Ecto neural progenitor cell (in vitro differentiated cells): ENCODE data around the gene NCKAP5.
"Not testable (repeated sequence)": the region's sequence is repeated elsewhere in the genome, so short reads cannot be mapped to it uniquely, and the experiment has no call there.

Source experiments
- DNase-seq: peaks from one replicate; pipeline ENCODE4 v3.0.0-alpha.2; 2018; ENCODE audit warnings: low spot score

The NCKAP5 gene

DNA sequence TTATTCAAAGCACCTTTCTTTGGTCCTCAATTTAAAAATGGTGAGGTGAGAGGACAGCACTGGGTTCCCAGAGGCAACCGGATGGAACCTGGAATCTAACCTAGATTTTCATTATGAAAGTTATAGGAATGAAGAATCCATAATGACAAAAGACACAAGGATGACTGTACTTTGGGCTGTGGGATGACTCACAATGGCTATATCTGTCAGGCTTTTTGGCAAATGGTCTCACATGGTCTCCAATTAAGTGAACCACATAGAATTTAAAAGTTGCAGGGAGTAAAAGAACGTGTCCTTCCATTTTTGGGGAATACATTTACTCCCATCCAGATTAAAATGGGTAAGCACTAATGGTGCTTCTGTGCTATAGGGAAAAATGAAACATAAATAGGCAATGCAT lies 866.5 kb downstream of the NCKAP5 start:
- no peak for DNase-seq

DNA sequence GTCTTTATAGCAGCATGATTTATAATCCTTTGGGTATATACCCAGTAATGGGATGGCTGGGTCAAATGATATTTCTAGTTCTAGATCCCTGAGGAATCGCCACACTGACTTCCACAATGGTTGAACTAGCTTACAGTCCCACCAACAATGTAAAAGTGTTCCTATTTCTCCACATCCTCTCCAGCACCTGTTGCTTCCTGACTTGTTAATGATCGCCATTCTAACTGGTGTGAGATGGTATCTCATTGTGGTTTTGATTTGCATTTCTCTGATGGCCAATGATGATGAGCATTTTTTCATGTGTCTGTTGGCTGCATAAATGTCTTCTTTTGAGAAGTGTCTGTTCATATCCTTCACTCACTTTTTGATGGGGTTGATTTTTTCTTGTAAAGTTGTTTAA lies 868.5 kb downstream of the NCKAP5 start:
- DNase-seq: not testable (repeated sequence)

GRCh38 chr2:132698347-132698746 lies 869.9 kb downstream of the NCKAP5 start:
- DNase-seq: not testable (repeated sequence)

DNA sequence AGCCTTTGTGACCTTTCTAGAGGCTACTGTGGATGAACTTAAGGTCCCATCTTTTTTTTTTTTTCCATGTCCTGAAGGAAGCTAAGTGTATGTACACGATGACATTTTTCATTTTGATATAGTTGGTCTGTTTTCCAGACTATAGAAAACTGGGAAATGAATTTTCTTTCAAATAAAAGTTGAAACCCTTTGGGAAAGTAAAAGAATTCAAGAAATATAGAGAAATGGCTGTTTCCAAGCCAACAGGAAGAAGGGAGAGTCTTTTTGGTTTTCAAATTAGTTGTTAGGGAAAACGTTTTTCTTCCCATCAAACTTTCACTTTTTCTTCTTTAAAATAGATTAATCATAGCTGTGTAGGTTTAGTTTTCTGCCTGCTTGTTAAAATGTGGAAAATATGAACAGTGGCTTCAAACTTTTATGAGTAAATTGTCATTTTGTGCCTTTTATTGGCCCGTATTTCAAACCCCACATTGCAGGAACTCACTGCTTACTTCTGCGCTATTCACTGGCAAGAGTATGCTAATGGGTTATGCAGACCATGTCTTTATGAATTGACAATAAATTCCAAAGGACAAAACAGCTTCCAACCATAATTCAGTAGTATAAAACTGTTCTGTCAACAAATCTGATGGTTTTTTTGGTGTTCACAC lies 870.6 kb downstream of the NCKAP5 start:
- DNase-seq: no peak

DNA sequence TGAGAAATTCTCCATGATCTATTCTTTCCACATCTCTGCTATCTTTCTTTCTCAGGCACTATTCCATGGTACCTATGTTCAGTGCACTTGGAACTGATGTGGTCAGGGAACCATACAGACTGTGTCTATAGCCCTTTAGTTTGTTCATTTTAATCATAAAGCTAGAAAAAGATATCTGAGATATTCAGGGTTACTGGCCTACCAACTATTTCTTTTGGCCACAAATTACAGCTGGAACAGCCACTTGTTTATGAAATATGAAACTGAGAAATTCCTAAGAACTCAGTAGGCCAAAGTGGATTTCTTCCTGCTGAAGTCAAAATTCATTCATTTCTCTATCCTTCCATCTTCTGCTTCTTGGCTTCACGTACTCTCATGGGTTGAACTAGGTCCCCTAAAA lies 875.4 kb downstream of the NCKAP5 start:
- DNase-seq: no peak

DNA sequence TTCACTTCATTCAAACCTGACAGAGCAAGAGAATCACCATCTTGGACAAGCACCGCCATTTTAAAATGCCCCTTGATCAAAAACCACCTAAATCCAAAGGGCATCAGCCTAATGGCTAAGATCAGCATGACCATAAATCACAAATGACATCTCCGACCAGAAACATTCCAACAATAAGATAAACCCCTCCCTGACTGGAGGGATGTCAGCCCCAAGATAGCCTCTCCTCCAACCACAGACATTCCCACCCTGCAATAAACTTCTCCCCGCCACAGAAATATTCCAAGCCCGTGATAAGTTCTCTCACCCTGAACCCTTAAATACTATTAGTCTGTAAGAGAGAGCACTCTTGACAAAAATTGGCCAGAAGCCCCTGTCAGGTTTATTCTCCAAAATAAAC lies 876.7 kb downstream of the NCKAP5 start:
- no peak for DNase-seq

DNA sequence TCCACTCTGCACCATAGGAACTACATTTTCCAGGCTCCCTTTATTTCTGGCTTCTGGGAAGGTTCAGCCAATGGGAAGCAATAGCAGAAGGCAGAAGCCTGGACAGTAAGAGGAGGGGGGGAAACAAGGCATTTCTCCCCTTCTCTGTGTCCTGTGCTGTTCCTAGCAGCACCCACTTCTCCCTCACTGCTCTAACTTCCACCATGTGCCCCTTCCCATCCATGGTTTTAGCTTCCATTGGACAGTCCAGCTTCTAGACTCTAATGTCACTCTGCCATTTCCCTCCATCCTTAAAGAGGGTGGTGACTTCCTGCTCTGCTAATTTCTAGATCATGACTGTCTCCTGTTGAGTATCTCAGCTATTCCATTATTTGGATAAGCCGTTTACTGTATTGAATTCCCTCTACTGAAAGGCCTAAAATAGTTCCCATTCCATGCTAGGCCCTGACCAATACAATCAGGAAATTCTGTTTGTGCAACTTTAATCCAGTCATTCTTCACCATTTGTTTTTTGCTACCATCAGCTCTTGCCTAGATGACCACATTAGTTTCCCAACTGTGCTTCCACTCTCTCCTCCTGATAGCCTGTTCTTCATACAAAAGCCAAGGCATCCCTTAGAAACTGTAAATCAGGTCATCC lies 877.5 kb downstream of the NCKAP5 start:
- no peak for DNase-seq

DNA sequence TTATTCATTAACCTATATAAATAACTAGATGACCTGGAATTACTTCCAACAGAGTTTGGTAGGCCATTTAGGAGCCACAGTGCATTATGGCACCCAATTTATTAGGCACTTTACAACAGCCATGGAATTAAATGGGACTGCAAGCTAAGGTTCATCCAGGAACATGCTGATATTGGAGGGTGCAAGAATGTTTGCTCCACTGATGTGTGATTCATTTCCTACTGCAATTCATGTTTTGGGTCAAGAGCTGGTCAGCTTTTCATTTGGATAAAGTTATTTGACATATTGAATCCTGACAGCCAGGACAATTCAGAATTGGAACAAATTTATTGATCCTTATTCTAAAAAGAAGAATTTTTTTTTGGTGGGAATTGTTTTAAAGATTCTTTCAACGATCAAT lies 886.5 kb downstream of the NCKAP5 start:
- DNase-seq: no peak

- DNase-seq: no peak
Observed at GRCh38 chr2:132680544-132680943, 887.7 kb downstream of the NCKAP5 start.

- DNase-seq: no peak
Observed at GRCh38 chr2:132678483-132678882, 889.8 kb downstream of the NCKAP5 start.

DNA sequence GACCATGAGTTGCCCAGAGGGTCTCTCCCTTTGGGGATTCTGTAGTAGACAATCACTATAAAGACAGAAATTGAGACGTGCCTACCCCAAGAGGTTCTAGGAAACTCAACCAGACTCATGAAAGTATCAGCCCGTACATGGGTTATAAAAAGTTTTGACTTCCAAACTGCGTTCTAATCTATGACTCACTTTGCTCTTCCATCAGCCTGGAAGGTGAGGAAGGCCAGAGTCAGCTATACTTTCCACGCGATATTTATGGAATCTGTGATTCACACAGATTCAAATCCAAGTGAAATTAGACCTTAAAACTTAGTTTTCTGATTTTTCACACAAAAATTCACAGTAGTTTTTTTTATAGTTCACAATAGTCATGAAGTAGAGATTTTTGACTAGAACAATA lies 890.6 kb downstream of the NCKAP5 start:
- no peak for DNase-seq

DNA sequence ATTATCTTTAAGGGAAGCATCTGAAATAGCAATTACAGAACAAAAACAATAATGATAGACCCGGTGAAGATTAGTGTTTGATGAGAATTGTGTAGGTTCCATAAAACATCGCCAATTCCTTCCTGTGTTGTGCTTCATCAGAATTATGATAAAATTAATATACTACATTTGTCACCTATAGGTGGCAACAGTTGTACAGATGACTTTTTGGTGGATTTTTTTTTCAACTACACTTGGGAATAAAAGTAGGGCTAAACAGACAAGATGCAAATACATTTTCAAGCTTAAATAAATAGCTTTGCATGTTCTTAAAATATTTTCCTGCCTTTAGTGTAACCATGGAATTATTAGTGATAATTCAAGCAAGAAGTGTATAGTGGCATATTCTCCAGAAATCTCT lies 891.3 kb downstream of the NCKAP5 start:
- DNase-seq: no peak

GRCh38 chr2:132671151-132671835 lies 897.0 kb downstream of the NCKAP5 start:
- peak; percentile 63 for DNase-seq

- peak; percentile 68 for DNase-seq
Observed at GRCh38 chr2:132670496-132671150, 897.6 kb downstream of the NCKAP5 start.

DNA sequence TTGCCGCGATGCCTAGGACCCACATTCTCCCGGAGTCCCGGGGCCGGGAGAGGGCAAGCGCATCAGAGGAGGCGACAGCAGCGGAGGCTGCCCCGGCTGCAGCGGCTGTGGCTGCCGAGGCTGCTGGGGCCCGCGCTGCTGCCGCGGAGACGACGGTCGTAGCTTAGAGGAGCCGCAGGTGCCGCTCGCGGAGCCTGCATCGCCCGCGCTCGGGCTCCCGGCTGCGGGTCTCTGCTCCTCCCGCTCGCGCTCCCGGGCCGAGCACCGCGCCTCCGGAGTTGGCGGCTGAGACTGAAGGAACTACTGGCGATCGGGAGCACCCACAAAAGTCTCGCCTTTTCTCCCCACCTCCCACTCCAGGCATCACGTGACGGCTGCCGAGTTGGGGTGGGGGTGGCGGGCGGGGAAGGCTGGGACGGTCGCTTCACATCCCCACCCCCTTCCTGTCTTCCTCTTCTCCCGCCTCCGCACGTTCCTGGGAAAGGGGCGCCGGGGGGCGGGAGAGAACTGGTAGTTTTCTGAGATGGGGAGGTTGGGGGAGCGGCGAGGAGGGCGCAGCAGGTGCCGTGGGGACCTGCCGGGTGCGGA lies 898.3 kb downstream of the NCKAP5 start, which contains the start of gene LYPD1:
Gene LYPD1, minus strand, starts transcription at position 298 of the 588 bp plus-strand sequence. Its CDS starts 273 bp downstream, at position 25.
- DNase-seq: peak; percentile 60

- DNase-seq: peak; percentile 72
Observed at GRCh38 chr2:132668987-132669907, 899.0 kb downstream of the NCKAP5 start.

DNA sequence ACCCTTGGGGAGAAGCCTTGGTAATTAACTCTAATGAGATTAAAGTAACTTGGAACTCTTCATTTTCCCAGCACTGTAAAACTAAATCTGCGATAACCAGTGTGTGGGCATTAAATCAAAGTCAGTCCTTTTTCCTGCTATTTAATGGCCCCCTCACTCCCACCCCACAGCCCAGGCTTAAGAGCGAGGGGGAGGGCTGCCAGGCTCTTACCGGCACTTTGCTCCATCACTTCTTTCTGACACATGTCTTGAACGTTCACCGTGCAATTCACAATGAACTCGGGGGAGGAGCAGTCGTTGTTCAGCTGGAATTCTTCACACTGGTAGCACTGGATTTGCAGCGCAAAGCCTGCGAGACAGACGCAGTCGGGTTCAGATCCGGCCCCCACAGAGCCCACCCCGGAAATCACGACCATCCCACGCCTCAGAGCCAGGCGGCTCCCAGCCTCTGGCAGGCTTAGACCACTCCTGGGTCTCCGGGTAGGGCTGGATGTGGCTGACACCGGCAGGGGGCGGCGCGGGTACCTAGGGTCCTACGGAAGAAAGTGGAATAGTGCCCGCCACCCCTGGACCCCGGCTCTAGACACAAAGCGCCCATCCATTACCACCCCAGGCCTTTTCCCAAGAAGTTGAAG lies 900.0 kb downstream of the NCKAP5 start:
- DNase-seq: peak; percentile 76

DNA sequence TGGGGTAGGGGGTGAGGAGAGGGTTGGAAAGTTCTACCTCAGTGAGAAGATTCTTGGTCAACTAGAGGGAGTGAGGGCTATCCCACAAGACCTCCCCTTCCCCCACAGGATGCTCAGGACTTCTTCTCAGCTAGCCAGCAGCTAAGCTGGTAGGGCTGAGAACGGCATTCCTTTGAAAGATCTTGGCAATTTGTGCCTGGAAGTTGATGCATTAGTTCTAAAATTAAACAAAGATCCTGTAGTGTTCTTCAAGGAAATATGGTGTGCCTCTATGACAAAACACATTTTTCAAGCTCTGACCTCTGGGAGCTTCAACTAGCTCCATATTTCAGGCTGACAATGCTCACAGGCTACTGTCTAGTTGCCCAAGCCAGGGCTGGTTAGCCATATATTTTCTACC lies 900.6 kb downstream of the NCKAP5 start:
- no peak for DNase-seq

GRCh38 chr2:132665401-132666140 lies 902.7 kb downstream of the NCKAP5 start:
- DNase-seq: no peak

DNA sequence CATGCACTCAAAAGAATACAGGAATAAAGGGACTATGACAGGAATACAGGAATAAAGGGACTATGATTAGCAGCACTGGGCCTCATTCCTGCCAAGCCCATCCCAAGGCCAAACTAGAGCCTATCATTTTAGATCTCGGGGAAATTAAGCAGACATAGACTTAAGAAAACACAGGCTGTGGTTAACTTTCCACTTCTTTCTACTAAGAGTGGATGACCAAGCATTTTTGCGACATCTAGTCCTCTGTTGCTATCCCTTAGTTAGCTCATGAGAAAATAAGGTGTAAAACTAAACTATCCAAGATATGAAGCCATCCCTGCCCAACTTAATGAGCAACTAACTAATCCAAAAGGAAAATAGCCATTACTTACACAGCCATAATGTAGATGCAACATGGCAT lies 904.2 kb downstream of the NCKAP5 start:
- DNase-seq: no peak
